Fibroblast of skin of left quadriceps (primary cell): ENCODE measurements around the gene FAM90A1.
"Not testable (repeated sequence)": the region's sequence is repeated elsewhere in the genome, so short reads cannot be mapped to it uniquely, and the experiment has no call there.

Source experiments
- DNase-seq, 2 experiments: peaks; one replicate each; pipeline ENCODE4 v3.0.0-alpha.2; 2013; ENCODE audit warnings: low read depth in 2 of 2

FAM90A1 gene

GRCh38 chr12:8172911-8173310 is 54.5 kb downstream of the FAM90A1 start:
- DNase-seq, result not testable (repeated sequence)
